ENCODE data around the gene DNASE2.

Gene DNASE2

GRCh38 chr19:12886651-12886968 lies 5.4 kb upstream of the DNASE2 start:
- no peak for DNase-seq

GRCh38 chr19:12885749-12886650 lies 4.8 kb upstream of the DNASE2 start:
- DNase-seq, result no peak

- DNase-seq, result peak; percentile 95
These were observed 3.9 kb upstream of the DNASE2 start for GRCh38 chr19:12884926-12885748.

GRCh38 chr19:12884627-12884925 lies 3.3 kb upstream of the DNASE2 start:
- no peak for DNase-seq

GRCh38 chr19:12884202-12884601 lies 3.0 kb upstream of the DNASE2 start:
- no peak for DNase-seq

GRCh38 chr19:12882589-12882988 lies 1.3 kb upstream of the DNASE2 start:
- no peak for DNase-seq

- DNase-seq, result no peak
These were observed 588 bp downstream of the DNASE2 start for GRCh38 chr19:12880551-12881171.

GRCh38 chr19:12875086-12875485 lies 6.2 kb downstream of the DNASE2 start:
- DNase-seq, result no peak

- DNase-seq, result no peak
These were observed 7.1 kb downstream of the DNASE2 start for GRCh38 chr19:12873891-12874745.

- DNase-seq, result peak; percentile 64
These were observed 8.0 kb downstream of the DNASE2 start for GRCh38 chr19:12872941-12873890.

GRCh38 chr19:12872255-12872654 lies 9.0 kb downstream of the DNASE2 start:
- DNase-seq, result no peak

- no peak for DNase-seq
These were observed 9.6 kb downstream of the DNASE2 start for GRCh38 chr19:12871681-12872080.

- DNase-seq, result peak; percentile 34
These were observed 12.6 kb downstream of the DNASE2 start for GRCh38 chr19:12868540-12869112.

GRCh38 chr19:12867120-12868099 lies 13.8 kb downstream of the DNASE2 start:
- peak; percentile 66 for DNase-seq

- DNase-seq, result no peak
These were observed 14.7 kb downstream of the DNASE2 start for GRCh38 chr19:12866416-12867119.

GRCh38 chr19:12865746-12866415 lies 15.4 kb downstream of the DNASE2 start:
- DNase-seq, result no peak

- DNase-seq, result no peak
These were observed 16.2 kb downstream of the DNASE2 start for GRCh38 chr19:12864721-12865715.
